Activated T-cell treated with anti-CD3 and anti-CD28 coated beads, Interleukin-2, amount 50 U/mL, for 4 hours (primary cell): ENCODE data around the gene FBXL16. TPM values are rescaled to one million over a fixed set of nuclear protein-coding genes. Genes with fewer than 3 reads are reported as not detected.

Source experiments
- ATAC-seq, 2 donors: fragments of 200-7000 bp; cut with Tn5 transposase; one replicate each; pipeline ENCODE4 v1.10.0; 2021
- DNase-seq: peaks from one replicate; pipeline ENCODE4 v3.0.0-alpha.2; 2020
- H3K27me3 Mint-ChIP-seq: one replicate; pipeline ENCODE4 v1.8.0; 2021; ENCODE audit warnings: low read depth, mixed read lengths
- H3K36me3 Mint-ChIP-seq: one replicate; pipeline ENCODE4 v1.8.0; 2022; ENCODE audit warnings: mixed read lengths; ENCODE audit not compliant: insufficient read depth
- H3K4me1 Mint-ChIP-seq: one replicate; pipeline ENCODE4 v1.8.0; 2021; ENCODE audit warnings: low read depth, mixed read lengths
- H3K4me3 Mint-ChIP-seq: one replicate; pipeline ENCODE4 v1.8.0; 2021; ENCODE audit warnings: mild to moderate bottlenecking, moderate library complexity, mixed read lengths
- H3K9me3 Mint-ChIP-seq: one replicate; pipeline ENCODE4 v1.8.0; 2021; ENCODE audit warnings: mixed read lengths
- total RNA-seq, 3 donors: library from RNA; stranded (reverse); gene quantifications; one replicate each; pipeline ENCODE4 v1.2.1, GENCODE V29; 2021

The FBXL16 gene
- total RNA-seq, 3 donors from 2014 or later: 2.0 to 6.0 (median 4.8) TPM

DNA sequence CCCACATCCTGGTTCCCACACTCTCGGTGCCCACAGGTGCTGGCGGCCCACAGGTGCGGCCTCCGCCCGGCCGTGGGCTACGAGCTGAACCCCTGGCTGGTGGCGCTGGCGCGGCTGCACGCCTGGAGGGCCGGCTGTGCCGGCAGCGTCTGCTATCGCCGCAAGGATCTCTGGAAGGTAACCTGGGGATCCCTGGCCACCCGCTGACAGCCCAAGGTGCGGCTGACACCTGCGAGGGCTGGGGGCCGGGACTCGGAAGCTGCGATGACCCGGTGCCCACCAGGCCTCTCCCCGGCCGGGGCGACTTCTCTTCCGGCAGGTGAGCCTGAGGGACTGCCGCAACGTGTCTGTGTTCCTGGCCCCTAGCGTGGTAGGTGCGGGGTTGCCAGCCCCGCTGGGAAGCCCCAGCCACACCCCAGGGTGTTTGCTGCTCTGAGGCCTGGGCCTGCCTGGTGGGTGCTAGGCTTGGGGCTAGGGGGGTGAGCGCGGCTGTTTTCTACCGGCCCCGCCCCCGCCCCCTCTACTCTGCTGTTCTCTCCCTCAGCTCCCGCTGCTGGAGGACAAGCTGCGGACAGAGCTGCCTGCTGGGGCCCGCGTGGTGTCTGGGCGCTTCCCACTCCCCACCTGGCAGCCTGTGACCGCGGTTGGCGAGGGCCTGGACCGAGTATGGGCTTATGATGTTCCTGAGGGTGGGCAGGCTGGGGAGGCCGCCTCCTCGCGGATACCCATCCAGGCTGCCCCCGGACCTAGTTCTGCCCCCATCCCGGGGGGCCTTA is 16.4 kb upstream of the FBXL16 start:
- Mint-ChIP-seq H3K4me1 (peaks cover 19% of the 10 kb centered on the region), H3K4me3 (peak overlapping the region; percentile 69), H3K36me3 (no peaks in the 10 kb centered on the region), H3K27me3 (no peaks in the 10 kb centered on the region), H3K9me3 (no peaks in the 10 kb centered on the region)
- DNase-seq (no peak), ATAC-seq (no peak)

DNA sequence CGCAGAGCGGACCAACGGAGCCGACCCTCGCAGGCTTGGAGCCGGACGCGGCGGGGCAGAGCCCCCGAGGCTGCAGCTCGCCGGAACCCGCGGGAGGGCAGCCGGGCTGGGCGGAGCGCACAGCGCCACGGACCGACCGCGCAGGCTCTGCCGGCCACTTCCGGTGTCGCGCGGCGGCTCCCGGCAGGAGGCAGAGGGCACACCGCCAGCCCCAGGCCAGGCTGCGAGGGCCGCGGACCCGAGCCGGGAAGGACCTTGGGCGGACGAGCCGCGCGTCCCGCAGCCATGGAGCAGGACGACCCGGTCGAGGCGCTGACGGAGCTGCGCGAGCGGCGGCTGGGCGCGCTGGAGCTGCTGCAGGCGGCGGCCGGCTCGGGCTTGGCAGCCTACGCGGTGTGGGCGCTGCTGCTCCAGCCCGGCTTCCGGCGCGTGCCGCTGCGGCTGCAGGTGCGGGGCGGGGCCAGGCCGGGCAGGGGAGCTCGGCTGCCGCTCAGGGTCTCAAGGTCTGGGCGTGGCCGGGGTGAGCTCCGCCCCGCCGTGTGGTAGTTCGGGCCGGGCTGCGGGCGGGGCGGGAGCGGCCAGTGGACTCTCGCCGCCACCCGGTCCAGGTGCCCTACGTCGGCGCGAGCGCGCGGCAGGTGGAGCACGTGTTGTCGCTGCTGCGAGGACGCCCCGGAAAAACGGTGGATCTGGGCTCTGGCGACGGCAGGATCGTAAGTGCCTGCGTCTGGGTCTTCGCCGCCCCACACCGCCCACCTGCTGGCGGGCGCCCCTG is 15.6 kb upstream of the FBXL16 start, which contains the start of gene ANTKMT:
ANTKMT (plus strand) TSS at position 157 of the 775 bp plus-strand sequence; CDS start at position 286, 129 bp downstream.
- no peaks in the 10 kb centered on the region for H3K9me3 Mint-ChIP-seq
- H3K36me3 Mint-ChIP-seq: no peaks in the 10 kb centered on the region
- peaks cover 15% of the 10 kb centered on the region for H3K4me1 Mint-ChIP-seq
- H3K27me3 Mint-ChIP-seq: peaks cover 4% of the 10 kb centered on the region
- ATAC-seq (peak; percentile 69 to 71), DNase-seq (peak; percentile 50)
- peak within 1 kb of the TSS; percentile 81 for H3K4me3 Mint-ChIP-seq

- Mint-ChIP-seq H3K36me3 (no peaks in the 10 kb centered on the region), H3K27me3 (peaks cover 4% of the 10 kb centered on the region), H3K9me3 (no peaks in the 10 kb centered on the region), H3K4me3 (peak overlapping the region; percentile 81), H3K4me1 (peaks cover 15% of the 10 kb centered on the region)
- ATAC-seq (peak; percentile 15 to 25), DNase-seq (peak; percentile 25)
Measured at GRCh38 chr16:720447-720989, 14.9 kb upstream of the FBXL16 start.

GRCh38 chr16:719815-720446 is 14.3 kb upstream of the FBXL16 start:
- DNase-seq: no peak
- H3K4me3 Mint-ChIP-seq: peak overlapping the region; percentile 81
- no peaks in the 10 kb centered on the region for H3K9me3 Mint-ChIP-seq
- H3K4me1 Mint-ChIP-seq: peaks cover 15% of the 10 kb centered on the region
- no peaks in the 10 kb centered on the region for H3K36me3 Mint-ChIP-seq
- no peak for ATAC-seq
- H3K27me3 Mint-ChIP-seq: peaks cover 4% of the 10 kb centered on the region

GRCh38 chr16:718922-719321 is 13.3 kb upstream of the FBXL16 start:
- H3K4me1 Mint-ChIP-seq: peaks cover 15% of the 10 kb centered on the region
- H3K27me3 Mint-ChIP-seq: peaks cover 7% of the 10 kb centered on the region
- H3K36me3 Mint-ChIP-seq: no peaks in the 10 kb centered on the region

DNA sequence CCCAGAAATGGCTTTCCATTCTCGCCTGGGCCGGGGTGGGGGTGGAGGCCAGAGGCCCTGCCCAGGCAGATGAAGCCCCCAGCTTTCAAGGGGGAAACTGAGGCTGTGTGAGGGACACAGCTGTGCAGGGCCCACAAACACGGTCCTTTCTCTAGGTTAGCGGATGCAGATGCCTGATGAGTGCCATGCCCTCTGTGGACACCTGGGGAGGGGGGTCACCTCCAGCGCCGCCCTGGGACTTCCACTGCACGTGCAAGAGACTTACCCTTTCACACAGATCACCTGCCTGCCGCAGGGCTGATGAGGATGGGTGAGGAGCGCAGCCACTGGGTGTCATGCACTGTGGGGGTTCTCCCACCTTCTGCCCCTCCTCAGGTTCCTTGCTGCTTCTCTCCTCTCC is 12.8 kb upstream of the FBXL16 start:
- Mint-ChIP-seq H3K9me3 (no peaks in the 10 kb centered on the region), H3K36me3 (no peaks in the 10 kb centered on the region), H3K4me1 (peaks cover 15% of the 10 kb centered on the region), H3K4me3 (no peak overlapping the region), H3K27me3 (peaks cover 8% of the 10 kb centered on the region)
- no peak for ATAC-seq
- DNase-seq: no peak

More at GRCh38 chr16:718922-719321, 13.3 kb upstream of the FBXL16 start:
- Mint-ChIP-seq H3K4me3 (peak overlapping the region; percentile 81), H3K9me3 (no peaks in the 10 kb centered on the region)
- DNase-seq (no peak), ATAC-seq (no peak)

GRCh38 chr16:717450-718245 is 12.0 kb upstream of the FBXL16 start:
- ATAC-seq: no peak
- Mint-ChIP-seq H3K4me3 (no peak overlapping the region), H3K4me1 (peaks cover 13% of the 10 kb centered on the region), H3K36me3 (no peaks in the 10 kb centered on the region), H3K27me3 (peaks cover 12% of the 10 kb centered on the region), H3K9me3 (no peaks in the 10 kb centered on the region)
- DNase-seq: no peak

GRCh38 chr16:716768-717325 is 11.2 kb upstream of the FBXL16 start:
- Mint-ChIP-seq H3K36me3 (no peaks in the 10 kb centered on the region), H3K4me1 (peaks cover 10% of the 10 kb centered on the region), H3K9me3 (no peaks in the 10 kb centered on the region), H3K4me3 (peak overlapping the region; percentile 58), H3K27me3 (peaks cover 13% of the 10 kb centered on the region)
- DNase-seq (no peak), ATAC-seq (no peak)

- ATAC-seq: no peak
- no peak for DNase-seq
- H3K4me3 Mint-ChIP-seq: peak overlapping the region; percentile 60
- peaks cover 9% of the 10 kb centered on the region for H3K4me1 Mint-ChIP-seq
- H3K27me3 Mint-ChIP-seq: peaks cover 15% of the 10 kb centered on the region
- H3K36me3 Mint-ChIP-seq: no peaks in the 10 kb centered on the region
- no peaks in the 10 kb centered on the region for H3K9me3 Mint-ChIP-seq
Measured at GRCh38 chr16:716200-716568, 10.6 kb upstream of the FBXL16 start.

- peaks cover 9% of the 10 kb centered on the region for H3K4me1 Mint-ChIP-seq
- DNase-seq: no peak
- peaks cover 16% of the 10 kb centered on the region for H3K27me3 Mint-ChIP-seq
- peak; percentile 17 to 23 for ATAC-seq
- H3K4me3 Mint-ChIP-seq: peak overlapping the region; percentile 60
- no peaks in the 10 kb centered on the region for H3K36me3 Mint-ChIP-seq
- H3K9me3 Mint-ChIP-seq: no peaks in the 10 kb centered on the region
Measured at GRCh38 chr16:715477-716199, 10.0 kb upstream of the FBXL16 start.

DNA sequence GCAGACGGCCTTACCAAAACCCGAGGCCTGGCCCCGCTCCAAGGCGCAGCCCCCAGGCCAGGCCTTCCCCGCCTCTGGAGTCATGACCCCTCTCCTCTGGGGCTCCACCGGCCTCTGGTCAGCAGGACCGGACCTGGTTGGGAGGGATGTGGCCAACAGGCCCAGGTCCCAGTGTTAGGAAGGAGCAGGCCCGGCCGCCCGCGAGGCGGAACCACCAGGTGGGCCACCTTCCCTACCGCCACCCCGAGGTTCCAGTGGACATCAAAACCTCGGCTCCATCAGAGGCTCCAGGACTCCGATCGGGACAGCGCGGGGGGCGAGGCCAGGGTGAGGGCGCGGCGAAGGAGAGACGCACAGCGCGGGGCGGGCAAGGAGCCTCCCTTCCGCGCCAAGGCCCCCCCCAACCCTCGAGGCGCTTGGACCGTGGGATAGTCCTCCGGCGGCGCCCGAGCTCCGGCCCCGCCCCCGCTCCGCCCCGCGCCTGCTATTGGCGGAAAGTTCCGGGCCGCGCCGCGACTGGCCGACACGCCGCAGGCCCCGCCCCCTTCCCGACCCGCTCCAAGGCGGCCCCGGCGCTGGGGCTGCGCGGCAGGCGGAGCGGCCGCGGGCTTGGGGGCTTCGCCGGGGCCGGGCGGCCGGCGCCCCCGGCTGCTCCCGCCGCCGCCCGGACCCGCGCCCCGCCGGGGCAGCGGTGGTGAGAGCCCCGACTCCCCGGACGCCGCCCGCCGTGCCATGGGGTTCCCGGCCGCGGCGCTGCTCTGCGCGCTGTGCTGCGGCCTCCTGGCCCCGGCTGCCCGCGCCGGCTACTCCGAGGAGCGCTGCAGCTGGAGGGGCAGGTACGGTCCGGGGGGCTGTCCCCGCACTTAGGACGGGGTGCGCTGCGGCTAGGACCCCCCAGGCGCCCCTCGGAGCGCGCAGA is 9.2 kb upstream of the FBXL16 start, which contains the start of gene METRN:
METRN (plus strand) TSS at position 561 of the 919 bp plus-strand sequence; CDS start at position 733, 172 bp downstream.
- peak within 1 kb of the TSS; percentile 60 for H3K4me3 Mint-ChIP-seq

DNA sequence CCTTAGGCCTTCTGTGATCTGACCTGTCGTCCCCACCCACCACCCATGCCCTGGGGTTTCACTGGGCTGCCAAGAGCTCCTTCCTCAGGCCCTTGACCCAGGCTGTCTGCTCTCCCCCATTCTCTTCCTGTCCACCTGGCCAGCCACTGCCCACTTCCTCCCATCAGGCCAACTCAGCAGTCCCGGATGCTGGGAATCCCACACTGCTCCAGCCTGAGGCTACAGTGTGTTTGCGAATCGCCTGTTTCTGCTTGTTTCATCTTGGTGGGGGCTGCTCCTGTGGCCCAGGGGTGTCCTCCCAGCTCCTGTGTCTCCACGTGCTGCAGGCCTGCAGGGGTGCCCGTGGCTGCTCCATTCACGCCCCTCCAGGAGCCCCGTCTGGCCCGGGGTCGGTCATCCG is 8.5 kb upstream of the FBXL16 start:
- Mint-ChIP-seq H3K4me1 (peaks cover under 1% of the 10 kb centered on the region), H3K4me3 (no peak overlapping the region), H3K27me3 (peaks cover 26% of the 10 kb centered on the region), H3K36me3 (no peaks in the 10 kb centered on the region), H3K9me3 (no peaks in the 10 kb centered on the region)
- no peak for DNase-seq
- no peak for ATAC-seq

More for the DNA sequence above, 9.2 kb upstream of the FBXL16 start, which contains the start of gene METRN:
- peak; percentile 87 for DNase-seq
- ATAC-seq: peak; percentile 90
- Mint-ChIP-seq H3K4me1 (peaks cover 4% of the 10 kb centered on the region), H3K36me3 (no peaks in the 10 kb centered on the region), H3K9me3 (no peaks in the 10 kb centered on the region), H3K27me3 (peaks cover 20% of the 10 kb centered on the region)
